CD4-positive, alpha-beta T cell treated with Interleukin-4 for 1 hour (primary cell): ENCODE measurements around the gene TSSK6.

Experiments used
- DNase-seq, 2 donors: peaks; one replicate each; pipeline ENCODE4 v3.0.0-alpha.2; 2020 to 2022

Gene TSSK6

GRCh38 chr19:19502808-19503602 lies 12.3 kb downstream of the TSSK6 start:
- DNase-seq: no peak

- no peak for DNase-seq
These were observed 13.1 kb downstream of the TSSK6 start for GRCh38 chr19:19502281-19502680.

GRCh38 chr19:19501798-19502197 lies 13.6 kb downstream of the TSSK6 start:
- DNase-seq: no peak

- no peak for DNase-seq
These were observed 14.2 kb downstream of the TSSK6 start for GRCh38 chr19:19500975-19501644.

- no peak for DNase-seq
These were observed 15.9 kb downstream of the TSSK6 start for GRCh38 chr19:19499272-19499995.

GRCh38 chr19:19498255-19498991 lies 16.9 kb downstream of the TSSK6 start:
- no peak for DNase-seq

GRCh38 chr19:19495614-19496603 lies 19.4 kb downstream of the TSSK6 start:
- DNase-seq: no peak

GRCh38 chr19:19493841-19494546 lies 21.4 kb downstream of the TSSK6 start:
- no peak for DNase-seq

GRCh38 chr19:19492026-19492610 lies 23.2 kb downstream of the TSSK6 start:
- DNase-seq: no peak

GRCh38 chr19:19491321-19492025 lies 23.9 kb downstream of the TSSK6 start:
- DNase-seq: no peak

- peak; percentile 87 to 88 for DNase-seq
These were observed 25.0 kb downstream of the TSSK6 start for GRCh38 chr19:19490214-19490968.

GRCh38 chr19:19489804-19490204 lies 25.5 kb downstream of the TSSK6 start:
- no peak for DNase-seq

GRCh38 chr19:19488875-19489690 lies 26.3 kb downstream of the TSSK6 start:
- DNase-seq: peak; percentile 95 to 98

GRCh38 chr19:19487950-19488874 lies 27.1 kb downstream of the TSSK6 start:
- DNase-seq: no peak

- DNase-seq: no peak
These were observed 28.0 kb downstream of the TSSK6 start for GRCh38 chr19:19487077-19487949.
